Smooth muscle cell (in vitro differentiated cells): Measurements from ENCODE around the gene RPN2. TPM values are rescaled to one million over a fixed set of nuclear protein-coding genes. Genes with fewer than 3 reads are reported as not detected.

ENCODE experiments used
- DNase-seq: peaks from one replicate; lab custom pipeline; 2025; ENCODE audit not compliant: unreplicated experiment; lab: John Stamatoyannopoulos, UW
- H2AFZ ChIP-seq: fragments of 200-600 bp; sonication (generic); 2 replicates; pipeline ENCODE4 v1.6.0; 2016; ENCODE audit warnings: antibody characterized with exemption, low read depth, mild to moderate bottlenecking
- H3F3A ChIP-seq: fragments of 200-600 bp; sonication (generic); 2 replicates; pipeline ENCODE4 v1.6.0; 2017; ENCODE audit warnings: antibody characterized with exemption, low read depth
- H3K27ac ChIP-seq: fragments of 200-600 bp; sonication (generic); 2 replicates; pipeline ENCODE4 v1.5.1; 2016; ENCODE audit warnings: low read depth, mild to moderate bottlenecking
- H3K27me3 ChIP-seq: fragments of 200-600 bp; sonication (generic); 2 replicates; pipeline ENCODE4 v1.6.1; 2016; ENCODE audit warnings: low read depth, mild to moderate bottlenecking
- H3K36me3 ChIP-seq: fragments of 200-600 bp; sonication (generic); 2 replicates; pipeline ENCODE4 v1.5.1; 2016; ENCODE audit warnings: low read depth
- H3K4me1 ChIP-seq: fragments of 200-600 bp; sonication (generic); 2 replicates; pipeline ENCODE4 v1.5.1; 2016; ENCODE audit warnings: low read depth
- H3K4me2 ChIP-seq: fragments of 200-600 bp; sonication (generic); 2 replicates; pipeline ENCODE4 v1.6.0; 2016; ENCODE audit warnings: mild to moderate bottlenecking
- H3K4me3 ChIP-seq: fragments of 200-600 bp; sonication (generic); 2 replicates; pipeline ENCODE4 v1.5.1; 2016; ENCODE audit warnings: mild to moderate bottlenecking
- H3K79me2 ChIP-seq: fragments of 200-600 bp; sonication (generic); 2 replicates; pipeline ENCODE4 v1.6.0; 2016; ENCODE audit warnings: low read depth, mild to moderate bottlenecking
- H3K9ac ChIP-seq: fragments of 200-600 bp; sonication (generic); 2 replicates; pipeline ENCODE4 v1.6.0; 2016; ENCODE audit warnings: low read depth
- H3K9me3 ChIP-seq: fragments of 200-600 bp; sonication (generic); replicated peaks from 2 replicates; pipeline ENCODE4 v1.5.1; 2016; ENCODE audit warnings: low read depth
- H4K20me1 ChIP-seq: fragments of 200-600 bp; sonication (generic); 2 replicates; pipeline ENCODE4 v1.6.0; 2016; ENCODE audit warnings: low read depth
- WGBS: methylation state at CpG from one replicate; pipeline ENCODE4 v1.1.7; 2016; ENCODE audit warnings: low lambda C conversion rate; 5-methylcytosine and 5-hydroxymethylcytosine counted together
- polyA plus RNA-seq: library from polyadenylated mRNA; unstranded; fragments of >200 nt; fragmentation: Nextera tagmentation; extraction: Ambion mirVana; gene quantifications from 2 replicates; pipeline ENCODE4 v1.2.1, GENCODE V29; 2016
- total RNA-seq: library from RNA; depleted of rRNA; stranded (reverse); fragments of >200 nt; gene quantifications from 2 replicates; pipeline ENCODE4 v1.2.3, GENCODE V29; 2014
- TF ChIP-seq, protein P1 (sequence below): fragments of 200-600 bp; sonication (generic); IDR thresholded peaks from 2 replicates; pipeline ENCODE4 v1.5.1; 2017; ENCODE audit warnings: borderline replicate concordance, mild to moderate bottlenecking, antibody characterized with exemption; ENCODE audit not compliant: insufficient read depth, poor library complexity, severe bottlenecking

Gene RPN2
- total and polyA plus RNA-seq, 2 experiments from 2014 or later: 325 to 372 TPM

GRCh38 chr20:37163832-37164554 lies 15.1 kb upstream of the RPN2 start:
- H3K36me3 ChIP-seq: no peaks in the 10 kb centered on the region
- no peak overlapping the region for H2AFZ ChIP-seq
- 85% methylated on average over 3 of the region's 4 CpGs for WGBS
- H3K79me2 ChIP-seq: no peaks in the 10 kb centered on the region
- H3K4me1 ChIP-seq: no peaks in the 10 kb centered on the region
- no peaks in the 10 kb centered on the region for H4K20me1 ChIP-seq
- no peak overlapping the region for H3K9ac ChIP-seq
- no peak for DNase-seq
- H3F3A ChIP-seq: no peaks in the 10 kb centered on the region
- no peak overlapping the region for H3K4me2 ChIP-seq
- H3K4me3 ChIP-seq: no peak overlapping the region
- no peaks in the 10 kb centered on the region for H3K9me3 ChIP-seq
- TF ChIP-seq, protein P1, sequence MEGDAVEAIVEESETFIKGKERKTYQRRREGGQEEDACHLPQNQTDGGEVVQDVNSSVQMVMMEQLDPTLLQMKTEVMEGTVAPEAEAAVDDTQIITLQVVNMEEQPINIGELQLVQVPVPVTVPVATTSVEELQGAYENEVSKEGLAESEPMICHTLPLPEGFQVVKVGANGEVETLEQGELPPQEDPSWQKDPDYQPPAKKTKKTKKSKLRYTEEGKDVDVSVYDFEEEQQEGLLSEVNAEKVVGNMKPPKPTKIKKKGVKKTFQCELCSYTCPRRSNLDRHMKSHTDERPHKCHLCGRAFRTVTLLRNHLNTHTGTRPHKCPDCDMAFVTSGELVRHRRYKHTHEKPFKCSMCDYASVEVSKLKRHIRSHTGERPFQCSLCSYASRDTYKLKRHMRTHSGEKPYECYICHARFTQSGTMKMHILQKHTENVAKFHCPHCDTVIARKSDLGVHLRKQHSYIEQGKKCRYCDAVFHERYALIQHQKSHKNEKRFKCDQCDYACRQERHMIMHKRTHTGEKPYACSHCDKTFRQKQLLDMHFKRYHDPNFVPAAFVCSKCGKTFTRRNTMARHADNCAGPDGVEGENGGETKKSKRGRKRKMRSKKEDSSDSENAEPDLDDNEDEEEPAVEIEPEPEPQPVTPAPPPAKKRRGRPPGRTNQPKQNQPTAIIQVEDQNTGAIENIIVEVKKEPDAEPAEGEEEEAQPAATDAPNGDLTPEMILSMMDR: no peak
- no peak overlapping the region for H3K27ac ChIP-seq
- peaks cover 4% of the 10 kb centered on the region for H3K27me3 ChIP-seq

DNA sequence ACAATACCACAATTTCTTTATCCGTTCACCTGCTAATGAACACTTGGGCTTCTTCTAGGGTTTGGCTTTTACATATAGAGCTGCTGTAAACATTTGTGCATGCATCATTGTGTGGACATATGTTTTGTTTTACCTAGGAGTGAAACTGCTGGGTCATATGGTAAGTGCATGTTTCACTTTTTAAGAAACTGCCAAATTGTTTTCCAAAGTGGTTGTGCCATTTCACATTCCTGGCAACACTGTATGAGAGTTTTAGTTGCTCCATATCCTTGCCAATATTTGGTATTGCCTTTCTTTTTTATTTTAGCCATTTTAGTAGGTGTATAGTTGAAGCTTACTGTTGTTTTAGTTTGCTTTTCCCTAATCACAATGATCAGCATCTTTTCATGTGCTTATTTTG lies 14.1 kb upstream of the RPN2 start:
- TF ChIP-seq, protein P1: no peak
- Histone ChIP-seq H3F3A (no peaks in the 10 kb centered on the region), H3K9me3 (no peaks in the 10 kb centered on the region), H3K4me3 (no peak overlapping the region), H2AFZ (no peak overlapping the region), H3K4me1 (no peaks in the 10 kb centered on the region), H3K4me2 (no peak overlapping the region), H3K36me3 (no peaks in the 10 kb centered on the region), H3K27me3 (peaks cover 4% of the 10 kb centered on the region), H4K20me1 (no peaks in the 10 kb centered on the region), H3K79me2 (no peaks in the 10 kb centered on the region), H3K27ac (no peak overlapping the region), H3K9ac (no peak overlapping the region)
- DNase-seq: no peak
- WGBS: 96% methylated on average over 1 of the region's 1 CpG

DNA sequence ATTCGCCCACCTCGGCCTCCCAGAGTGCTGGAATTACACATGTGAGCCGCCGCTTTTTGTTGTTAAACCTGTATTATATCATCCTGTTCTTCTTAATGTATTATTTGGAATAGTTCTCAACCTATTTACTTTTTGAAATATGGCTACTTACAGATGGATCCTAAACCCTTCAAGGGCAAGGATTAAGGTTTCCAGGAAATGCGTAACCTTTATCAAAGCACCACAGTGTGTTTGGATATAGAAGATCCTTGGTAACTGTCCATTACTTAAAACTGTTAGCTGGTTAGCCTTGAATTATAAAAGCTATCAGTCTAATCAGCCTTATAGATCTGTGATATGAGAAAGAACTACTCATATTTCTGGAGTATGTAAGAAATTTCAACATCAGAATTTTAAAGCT lies 12.3 kb upstream of the RPN2 start:
- TF ChIP-seq, protein P1: no peak
- Histone ChIP-seq H3K27ac (no peak overlapping the region), H3K4me1 (no peaks in the 10 kb centered on the region), H3K27me3 (peaks cover 4% of the 10 kb centered on the region), H3K9me3 (no peaks in the 10 kb centered on the region), H3K9ac (no peak overlapping the region), H2AFZ (no peak overlapping the region), H3K4me3 (no peak overlapping the region), H3K36me3 (no peaks in the 10 kb centered on the region), H4K20me1 (no peaks in the 10 kb centered on the region), H3F3A (no peaks in the 10 kb centered on the region), H3K4me2 (no peak overlapping the region), H3K79me2 (no peaks in the 10 kb centered on the region)
- no peak for DNase-seq
- 93% methylated on average over 5 of the region's 5 CpGs for WGBS

GRCh38 chr20:37172836-37173235 lies 6.3 kb upstream of the RPN2 start:
- H3K79me2 ChIP-seq: no peaks in the 10 kb centered on the region
- DNase-seq: no peak
- no peaks in the 10 kb centered on the region for H3K36me3 ChIP-seq
- H3F3A ChIP-seq: no peaks in the 10 kb centered on the region
- H3K9ac ChIP-seq: no peak overlapping the region
- H3K4me1 ChIP-seq: no peaks in the 10 kb centered on the region
- no peak overlapping the region for H3K27ac ChIP-seq
- no peaks in the 10 kb centered on the region for H3K27me3 ChIP-seq
- no peak overlapping the region for H2AFZ ChIP-seq
- H4K20me1 ChIP-seq: no peaks in the 10 kb centered on the region
- no peaks in the 10 kb centered on the region for H3K9me3 ChIP-seq
- WGBS: 93% methylated on average over 4 of the region's 4 CpGs
- TF ChIP-seq, protein P1: no peak
- H3K4me2 ChIP-seq: no peak overlapping the region
- H3K4me3 ChIP-seq: no peak overlapping the region
